ENCODE data around the gene HSBP1L1. TPM values are rescaled to one million over a fixed set of nuclear protein-coding genes. Genes with fewer than 3 reads are reported as not detected.

HSBP1L1 gene
- total RNA-seq, 1 donor from 2014 or later = 6.1 TPM

- Histone ChIP-seq H3K9me3 (ENCODE audit: insufficient read depth, low read depth, low read length) (no peaks in the 10 kb centered on the region), H3K79me2 (ENCODE audit: insufficient read depth, low read length) (no peaks in the 10 kb centered on the region), H3K27ac (ENCODE audit: low read depth, low read length) (no peak overlapping the region), H3K36me3 (ENCODE audit: insufficient read depth, low read length) (no peaks in the 10 kb centered on the region), H4K20me1 (ENCODE audit: insufficient read depth, low read length) (peaks cover 5% of the 10 kb centered on the region), H3K4me1 (ENCODE audit: insufficient read depth, low read length) (peaks cover 40% of the 10 kb centered on the region), H3K4me2 (ENCODE audit: low read length) (peak overlapping the region; percentile 83), H3K27me3 (ENCODE audit: insufficient read depth, low read length) (no peaks in the 10 kb centered on the region), H3K4me3 (ENCODE audit: insufficient read depth, low read depth, low read length) (peak overlapping the region; percentile 34), H3K9ac (ENCODE audit: low read length) (no peak overlapping the region), H2AFZ (ENCODE audit: low read depth, low read length) (no peak overlapping the region)
- TF ChIP-seq EZH2 (IDR thresholded peaks at IDR 0.05; ENCODE audit: insufficient read depth, low read length) = no peak
- no peak for TF ChIP-seq CTCF (IDR thresholded peaks at IDR 0.05; ENCODE audit: insufficient read depth, low read depth, low read length)
- DNase-seq (ENCODE audit: low read depth) (no peak), FAIRE-seq (no peak)
- Mint-ChIP-seq H3K4me1 (ENCODE audit: low read depth, unreplicated experiment) (peaks cover 31% of the 10 kb centered on the region), H3K36me3 (ENCODE audit: low read depth, unreplicated experiment) (peaks cover 2% of the 10 kb centered on the region), H3K4me3 (ENCODE audit: unreplicated experiment) (peak overlapping the region; percentile 40), H3K27ac (ENCODE audit: unreplicated experiment) (no peak overlapping the region), H3K27me3 (ENCODE audit: low read depth, unreplicated experiment) (no peaks in the 10 kb centered on the region), H3K9me3 (ENCODE audit: unreplicated experiment) (no peaks in the 10 kb centered on the region)
Observed at GRCh38 chr18:79963658-79964329, 649 bp upstream of the HSBP1L1 start.

GRCh38 chr18:79965119-79965902, 868 bp downstream of the HSBP1L1 start:
- FAIRE-seq (no peak), DNase-seq (ENCODE audit: low read depth) (peak; percentile 71)

More at GRCh38 chr18:79965119-79965902, 868 bp downstream of the HSBP1L1 start:
- peak overlapping the region; percentile 83 for H3K4me2 ChIP-seq (ENCODE audit: low read length)
- no peaks in the 10 kb centered on the region for H3K9me3 ChIP-seq (ENCODE audit: insufficient read depth, low read depth, low read length)
- H3K9me3 Mint-ChIP-seq (ENCODE audit: unreplicated experiment) = no peaks in the 10 kb centered on the region
- H3K9ac ChIP-seq (ENCODE audit: low read length) = peak overlapping the region; percentile 63
- peak overlapping the region; percentile 57 for H3K4me3 Mint-ChIP-seq (ENCODE audit: unreplicated experiment)
- H3K36me3 Mint-ChIP-seq (ENCODE audit: low read depth, unreplicated experiment) = peaks cover 2% of the 10 kb centered on the region
- no peaks in the 10 kb centered on the region for H3K79me2 ChIP-seq (ENCODE audit: insufficient read depth, low read length)
- H3K27me3 ChIP-seq (ENCODE audit: insufficient read depth, low read length) = no peaks in the 10 kb centered on the region
- H3K27ac ChIP-seq (ENCODE audit: low read depth, low read length) = peak overlapping the region; percentile 59
- peaks cover 15% of the 10 kb centered on the region for H4K20me1 ChIP-seq (ENCODE audit: insufficient read depth, low read length)
- no peak overlapping the region for H3K27ac Mint-ChIP-seq (ENCODE audit: unreplicated experiment)
- peaks cover 23% of the 10 kb centered on the region for H3K4me1 Mint-ChIP-seq (ENCODE audit: low read depth, unreplicated experiment)
- H3K36me3 ChIP-seq (ENCODE audit: insufficient read depth, low read length) = no peaks in the 10 kb centered on the region
- H3K4me1 ChIP-seq (ENCODE audit: insufficient read depth, low read length) = peaks cover 32% of the 10 kb centered on the region
- H2AFZ ChIP-seq (ENCODE audit: low read depth, low read length) = peak overlapping the region; percentile 38
- H3K4me3 ChIP-seq (ENCODE audit: insufficient read depth, low read depth, low read length) = peak overlapping the region; percentile 34
- H3K27me3 Mint-ChIP-seq (ENCODE audit: low read depth, unreplicated experiment) = no peaks in the 10 kb centered on the region
- TF ChIP-seq EZH2 (IDR thresholded peaks at IDR 0.05; ENCODE audit: insufficient read depth, low read length) (no peak), CTCF (IDR thresholded peaks at IDR 0.05; ENCODE audit: insufficient read depth, low read depth, low read length) (no peak)
